Small intestine (tissue), 4 donors: Measurements from ENCODE around the gene SOD1. TPM values are rescaled to one million over a fixed set of nuclear protein-coding genes. Genes with fewer than 3 reads are reported as not detected.

Experiments used
- polyA plus RNA-seq, 4 donors: library from polyadenylated mRNA; stranded (reverse) in 3 of 4; unstranded in 1 of 4; fragments of 200-250 nt in 3 of 4; fragments of 120-200 nt in 1 of 4; gene quantifications; one replicate each; pipeline versions ENCODE4 v1.2.1 to v1.2.3, GENCODE V29; 2013
- donor health status: healthy with polysubstance abuse.
- donor health status: Bipolar disorder and iron deficiency.
- donor health status: healthy.

SOD1 gene
- polyA plus RNA-seq, 4 donors, result 163 to 1,515 (median 759) TPM

Other genes with a start within 250 kb of the SOD1 start
- 10 to 100 TPM in 3 of 4 donors, 1 to 10 TPM in 1; 10.0 to 42.7 (median 12.3) TPM for gene SCAF4, start 72.4 kb downstream of the SOD1 start, polyA plus RNA-seq
- 1 to 10 TPM; 1.1 to 8.4 (median 2.3) TPM for gene HUNK, start 213.3 kb downstream of the SOD1 start, polyA plus RNA-seq